SK-N-SH treated with all-trans-retinoic acid at 6 μM for 48 hours (cell line): ENCODE results near the gene CCND1.

Source experiments
- ATAC-seq: fragments of 200-7000 bp; cut with Tn5 transposase; 3 replicates; pipeline ENCODE4 v1.9.1; 2020; ENCODE audit warnings: mild to moderate bottlenecking, moderate library complexity
- ARNTL ChIP-seq: fragments of 450-650 bp; formaldehyde crosslinking; IDR thresholded peaks from 2 replicates; pipeline ENCODE4 v1.5.0; 2020; ENCODE audit warnings: low read depth, mild to moderate bottlenecking, moderate library complexity, borderline replicate concordance
- BACH2 ChIP-seq: fragments of 250-450 bp; sonication (Bioruptor Pico); IDR thresholded peaks from 2 replicates; pipeline ENCODE4 v1.9.0; 2021; ENCODE audit warnings: mild to moderate bottlenecking, borderline replicate concordance
- CSRNP3 ChIP-seq: fragments of 250-450 bp; sonication (Bioruptor Pico); IDR thresholded peaks from 2 replicates; pipeline ENCODE4 v1.5.1; 2021; ENCODE audit warnings: mild to moderate bottlenecking, moderate library complexity
- ESRRG ChIP-seq: fragments of 250-450 bp; sonication (Bioruptor Pico); IDR thresholded peaks from 2 replicates; pipeline ENCODE4 v1.6.1; 2021; ENCODE audit warnings: mild to moderate bottlenecking
- GLIS3 ChIP-seq: fragments of 250-450 bp; sonication (Bioruptor Pico); IDR thresholded peaks from 2 replicates; pipeline ENCODE4 v1.5.0; 2020; ENCODE audit warnings: mild to moderate bottlenecking, moderate library complexity
- OSR1 ChIP-seq: fragments of 250-450 bp; sonication (Bioruptor Pico); IDR thresholded peaks from 2 replicates; pipeline ENCODE4 v1.8.0; 2022; ENCODE audit warnings: moderate library complexity, mild to moderate bottlenecking, inconsistent platforms
- PATZ1 ChIP-seq: fragments of 250-450 bp; sonication (Bioruptor Pico); IDR thresholded peaks from 2 replicates; pipeline ENCODE4 v1.8.0; 2020; ENCODE audit warnings: mild to moderate bottlenecking, moderate library complexity, borderline replicate concordance
- POU6F1 ChIP-seq: fragments of 250-450 bp; sonication (Bioruptor Pico); IDR thresholded peaks from 2 replicates; pipeline ENCODE4 v1.8.0; 2021; ENCODE audit warnings: low read depth, mild to moderate bottlenecking, moderate library complexity, borderline replicate concordance
- PPARA ChIP-seq: fragments of 250-450 bp; sonication (Bioruptor Pico); IDR thresholded peaks from 2 replicates; pipeline ENCODE4 v1.5.0; 2020; ENCODE audit warnings: mild to moderate bottlenecking, borderline replicate concordance
- RARB ChIP-seq: fragments of 250-450 bp; sonication (Bioruptor Pico); IDR thresholded peaks from 2 replicates; pipeline ENCODE4 v1.8.0; 2021; ENCODE audit warnings: mild to moderate bottlenecking, moderate library complexity
- SNAI2 ChIP-seq: fragments of 250-450 bp; sonication (Bioruptor Pico); IDR thresholded peaks from 2 replicates; pipeline ENCODE4 v1.5.0; 2020; ENCODE audit warnings: mild to moderate bottlenecking, moderate library complexity
- TCF4 ChIP-seq: fragments of 250-450 bp; sonication (Bioruptor Pico); IDR thresholded peaks from 2 replicates; pipeline ENCODE4 v1.8.0; 2021; ENCODE audit warnings: mild to moderate bottlenecking, moderate library complexity, borderline replicate concordance
- TOX ChIP-seq: fragments of 250-450 bp; sonication (Bioruptor Pico); IDR thresholded peaks from 2 replicates; pipeline ENCODE4 v1.8.0; 2021; ENCODE audit warnings: mild to moderate bottlenecking, moderate library complexity, borderline replicate concordance
- TSHZ2 ChIP-seq: fragments of 250-450 bp; sonication (Bioruptor Pico); IDR thresholded peaks from 2 replicates; pipeline ENCODE4 v1.5.0; 2020; ENCODE audit warnings: mild to moderate bottlenecking, moderate library complexity
- ZC3H10 ChIP-seq: fragments of 250-450 bp; sonication (Bioruptor Pico); IDR thresholded peaks from 2 replicates; pipeline ENCODE4 v1.5.1; 2021; ENCODE audit warnings: mild to moderate bottlenecking, moderate library complexity
- ZFP3 ChIP-seq: fragments of 250-450 bp; sonication (Bioruptor Pico); IDR thresholded peaks from 2 replicates; pipeline ENCODE4 v1.5.0; 2020; ENCODE audit warnings: mild to moderate bottlenecking, moderate library complexity
- ZFP30 ChIP-seq: fragments of 450-650 bp; formaldehyde crosslinking; IDR thresholded peaks from 2 replicates; pipeline ENCODE4 v1.5.0; 2022; ENCODE audit warnings: mild to moderate bottlenecking, moderate library complexity
- ZNF565 ChIP-seq: fragments of 450-650 bp; formaldehyde crosslinking; conservative IDR thresholded peaks from 2 replicates; pipeline ENCODE4 v1.5.0; 2020; ENCODE audit warnings: low read depth, mild to moderate bottlenecking, moderate library complexity
- ZNF70 ChIP-seq: fragments of 450-650 bp; formaldehyde crosslinking; IDR thresholded peaks from 2 replicates; pipeline ENCODE4 v1.5.0; 2020; ENCODE audit warnings: mild to moderate bottlenecking, moderate library complexity
- ZNF8 ChIP-seq: fragments of 450-650 bp; formaldehyde crosslinking; IDR thresholded peaks from 2 replicates; pipeline ENCODE4 v1.5.0; 2020; ENCODE audit warnings: mild to moderate bottlenecking, moderate library complexity

The CCND1 gene

GRCh38 chr11:69659591-69659990, 18.6 kb downstream of the CCND1 start:
- TF ChIP-seq CSRNP3 (CRISPR knock-in tag) (no peak), ZFP30 (CRISPR knock-in tag) (no peak), RARB (no peak), PATZ1 (no peak), ZNF565 (CRISPR knock-in tag) (no peak), ZFP3 (CRISPR knock-in tag) (no peak), POU6F1 (CRISPR knock-in tag) (no peak), TCF4 (CRISPR knock-in tag) (no peak), GLIS3 (CRISPR knock-in tag) (no peak), ESRRG (no peak)
- ATAC-seq = no peak

GRCh38 chr11:69660001-69660500, 19.1 kb downstream of the CCND1 start:
- TF ChIP-seq RARB = no peak
- no peak for ATAC-seq

- TF ChIP-seq PATZ1 = no peak
- no peak for TF ChIP-seq PPARA (CRISPR knock-in tag)
- TF ChIP-seq ZFP30 (CRISPR knock-in tag) = no peak
- no peak for TF ChIP-seq ZNF8 (CRISPR knock-in tag)
- TF ChIP-seq TOX (CRISPR knock-in tag) = no peak
- TF ChIP-seq RARB = no peak
- TF ChIP-seq ARNTL (CRISPR knock-in tag) = no peak
- TF ChIP-seq OSR1 (CRISPR knock-in tag) = no peak
- no peak for TF ChIP-seq TSHZ2
- TF ChIP-seq ZC3H10 (CRISPR knock-in tag) = no peak
- TF ChIP-seq ZFP3 (CRISPR knock-in tag) = no peak
- TF ChIP-seq GLIS3 (CRISPR knock-in tag) = no peak
- ATAC-seq = no peak
Observed at GRCh38 chr11:69661413-69661715, 20.4 kb downstream of the CCND1 start.

GRCh38 chr11:69662021-69662698, 21.2 kb downstream of the CCND1 start:
- TF ChIP-seq GLIS3 (CRISPR knock-in tag) (no peak), BACH2 (no peak), CSRNP3 (CRISPR knock-in tag) (no peak), ARNTL (CRISPR knock-in tag) (no peak), PATZ1 (no peak), ZNF70 (CRISPR knock-in tag) (no peak), TOX (CRISPR knock-in tag) (no peak), SNAI2 (CRISPR knock-in tag) (no peak), ZFP3 (CRISPR knock-in tag) (no peak), RARB (no peak), PPARA (CRISPR knock-in tag) (no peak), ZNF565 (CRISPR knock-in tag) (no peak)
- ATAC-seq = peak; percentile 37; the same call in 2 of the 3 replicates
